Mucosa of gallbladder (tissue), 1 donor: ENCODE results near the gene ANO7. TPM values are rescaled to one million over a fixed set of nuclear protein-coding genes. Genes with fewer than 3 reads are reported as not detected.
"Not testable (repeated sequence)": the region's sequence is repeated elsewhere in the genome, so short reads cannot be mapped to it uniquely, and the experiment has no call there.

Experiments
- DNase-seq: peaks from one replicate; pipeline ENCODE4 v3.0.0-alpha.2; 2020; ENCODE audit warnings: low spot score
- total RNA-seq: library from RNA; stranded (reverse); gene quantifications from one replicate; pipeline ENCODE4 v1.2.1, GENCODE V29; 2021
- donor health status: DM: no; HTN: no; CAD: no.

Gene ANO7
- total RNA-seq, 1 donor from 2014 or later, result 2.7 TPM

- no peak for DNase-seq
These were observed 2.6 kb downstream of the ANO7 start for GRCh38 chr2:241191081-241191480.

- no peak for DNase-seq
These were observed 4.8 kb downstream of the ANO7 start for GRCh38 chr2:241193271-241193670.

DNA sequence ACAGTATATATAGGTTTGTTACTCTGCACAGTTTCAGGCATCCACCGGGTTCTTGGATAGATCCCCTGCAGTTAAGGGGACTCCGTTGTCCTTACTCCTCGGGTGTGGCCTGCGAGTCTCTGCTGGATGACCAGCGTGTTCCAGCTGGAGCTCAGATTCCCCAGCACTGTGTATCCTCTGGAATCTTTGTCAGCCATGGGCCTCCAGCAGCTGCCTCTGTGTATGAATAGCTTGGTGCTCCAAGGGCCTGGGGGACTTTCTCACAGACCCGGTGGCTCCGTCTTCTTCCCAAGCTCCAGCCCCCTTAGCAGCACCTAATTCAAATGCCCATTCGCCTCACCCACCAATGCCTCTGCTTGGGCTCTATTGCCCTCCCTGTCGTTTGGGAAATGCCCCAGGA, 6.3 kb downstream of the ANO7 start:
- DNase-seq, result no peak

DNA sequence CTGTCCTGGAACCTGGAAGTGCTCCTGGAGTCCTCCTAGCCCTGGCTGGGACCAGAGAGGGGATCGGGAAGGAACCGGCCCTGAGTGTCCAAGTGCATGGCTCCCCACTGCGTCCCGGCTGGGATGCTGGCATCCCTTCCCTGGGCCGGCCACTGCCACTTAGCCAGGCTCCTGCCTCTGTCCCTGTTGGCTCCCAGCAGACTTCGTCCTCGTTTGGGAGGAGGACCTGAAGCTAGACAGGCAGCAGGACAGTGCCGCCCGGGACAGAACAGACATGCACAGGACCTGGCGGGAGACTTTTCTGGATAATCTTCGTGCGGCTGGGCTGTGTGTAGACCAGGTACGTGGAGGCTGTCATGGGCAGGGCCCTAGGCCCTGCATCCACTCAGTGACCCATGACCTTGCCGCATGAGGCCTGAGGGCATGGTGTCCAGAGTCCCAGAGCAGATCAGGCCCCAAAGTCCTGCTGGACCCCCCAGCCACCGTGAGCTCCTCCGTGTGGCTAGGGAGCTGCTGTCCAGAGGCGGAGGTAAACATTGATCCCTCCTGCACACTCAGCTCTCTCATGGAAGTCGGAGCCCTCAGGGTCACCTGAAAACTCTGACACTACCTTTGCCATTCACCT, 7.1 kb downstream of the ANO7 start:
- no peak for DNase-seq

DNA sequence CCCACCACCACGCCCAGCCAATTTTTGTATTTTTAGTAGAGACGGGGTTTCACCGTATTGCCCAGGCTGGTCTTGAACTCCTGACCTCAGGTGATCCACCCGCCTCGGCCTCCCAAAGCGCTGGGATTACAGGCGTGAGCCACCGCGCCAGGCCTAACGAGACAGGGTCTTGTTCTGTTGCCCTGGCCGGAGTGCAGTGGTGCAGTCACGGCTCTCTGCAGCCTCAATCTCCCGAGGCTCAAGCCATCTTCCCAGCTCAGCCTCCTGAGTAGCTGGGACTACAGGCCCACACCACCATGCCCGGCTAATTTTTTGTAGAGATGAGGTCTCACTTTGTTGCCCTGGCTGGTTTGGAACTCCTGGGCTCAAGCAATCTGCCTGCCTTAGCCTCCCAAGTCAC, 8.8 kb downstream of the ANO7 start:
- DNase-seq, result not testable (repeated sequence)

DNA sequence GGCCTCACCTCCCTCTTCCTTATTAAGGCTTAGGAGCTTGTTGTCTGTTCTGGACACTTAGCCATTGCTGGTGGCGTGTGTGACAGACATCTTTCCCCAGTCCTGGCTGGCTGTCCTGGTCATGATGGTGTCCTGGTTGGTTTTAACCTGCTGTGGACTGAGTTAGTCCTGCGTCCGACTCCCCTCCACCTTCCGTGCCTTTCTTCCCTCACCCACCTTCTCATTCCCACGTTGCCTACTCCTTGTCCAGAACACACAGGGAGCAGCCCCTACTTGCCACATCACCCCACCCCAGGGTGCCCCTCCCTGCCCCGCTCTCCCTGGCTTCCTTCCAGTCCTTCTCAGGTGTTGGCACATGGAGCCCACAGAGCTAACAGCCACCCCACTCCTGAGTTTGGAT, 9.5 kb downstream of the ANO7 start:
- DNase-seq, result no peak

GRCh38 chr2:241198381-241199279, 10.2 kb downstream of the ANO7 start:
- DNase-seq, result no peak

- no peak for DNase-seq
These were observed 10.8 kb downstream of the ANO7 start for GRCh38 chr2:241199286-241199685.

DNA sequence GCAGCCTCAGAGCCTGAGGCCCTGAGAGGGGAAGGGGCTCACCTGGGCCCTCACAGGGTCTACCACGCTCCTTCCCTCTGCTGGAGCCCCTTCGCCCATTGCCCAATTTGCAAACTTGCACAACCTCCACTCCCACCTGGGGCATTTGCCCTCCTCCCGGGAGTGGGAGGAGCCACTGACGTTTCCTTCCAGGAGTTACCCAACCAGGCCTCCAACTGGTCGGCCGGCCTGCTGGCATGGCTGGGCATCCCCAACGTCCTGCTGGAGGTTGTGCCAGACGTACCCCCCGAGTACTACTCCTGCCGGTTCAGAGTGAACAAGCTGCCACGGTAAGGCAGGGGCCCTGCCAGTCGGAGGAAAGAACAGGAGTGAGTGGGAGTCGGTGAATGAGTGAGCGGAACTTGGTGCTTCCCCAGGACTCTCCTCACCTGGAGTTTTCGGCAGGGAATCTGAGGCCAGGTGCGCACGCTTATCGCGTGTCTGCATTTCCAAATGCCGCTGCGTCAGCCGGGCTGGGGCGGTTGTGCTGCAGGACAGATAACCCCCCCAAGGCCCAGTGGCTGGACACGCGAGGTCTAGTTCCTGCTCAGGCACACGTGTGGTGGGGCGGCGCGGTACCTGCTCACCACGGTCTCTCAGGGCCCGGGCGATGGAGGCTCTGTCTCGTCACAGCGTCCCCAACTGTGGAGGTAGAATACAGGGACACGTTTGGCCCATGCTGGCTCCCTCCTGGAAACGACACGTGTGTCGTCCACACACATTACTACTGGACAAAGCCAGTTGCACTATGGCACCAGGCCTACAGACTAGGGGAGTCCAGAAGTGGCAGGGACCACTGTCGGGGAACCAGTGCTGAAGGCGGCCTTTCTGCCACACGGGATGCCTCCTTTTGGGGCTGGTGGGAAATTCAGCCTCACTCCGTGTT, 11.7 kb downstream of the ANO7 start:
- DNase-seq, result no peak

- DNase-seq, result no peak
These were observed 12.4 kb downstream of the ANO7 start for GRCh38 chr2:241200822-241201395.

- DNase-seq, result no peak
These were observed 13.2 kb downstream of the ANO7 start for GRCh38 chr2:241201445-241202267.

GRCh38 chr2:241202268-241202585, 13.8 kb downstream of the ANO7 start:
- no peak for DNase-seq

DNA sequence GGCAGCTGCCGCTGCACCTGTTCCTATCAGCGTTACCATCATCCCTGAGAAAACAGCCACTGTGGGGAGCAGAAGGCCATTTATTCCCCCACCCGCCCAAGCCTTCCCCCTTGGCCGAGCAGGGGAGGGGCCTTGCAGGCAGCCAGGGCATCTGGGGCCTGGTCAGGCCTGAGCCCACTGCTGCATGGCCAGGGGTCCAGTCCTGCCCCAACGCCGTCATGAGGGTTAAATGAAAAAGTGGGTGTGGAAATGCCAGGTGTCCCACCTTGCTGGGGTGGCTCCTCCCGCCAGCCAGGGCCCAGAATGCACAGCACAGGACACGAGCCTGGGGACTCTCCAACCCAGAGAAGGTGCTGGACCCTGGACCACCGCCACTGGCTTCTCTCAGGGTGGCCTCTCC, 14.2 kb downstream of the ANO7 start:
- no peak for DNase-seq

GRCh38 chr2:241203218-241204009, 14.9 kb downstream of the ANO7 start:
- no peak for DNase-seq

DNA sequence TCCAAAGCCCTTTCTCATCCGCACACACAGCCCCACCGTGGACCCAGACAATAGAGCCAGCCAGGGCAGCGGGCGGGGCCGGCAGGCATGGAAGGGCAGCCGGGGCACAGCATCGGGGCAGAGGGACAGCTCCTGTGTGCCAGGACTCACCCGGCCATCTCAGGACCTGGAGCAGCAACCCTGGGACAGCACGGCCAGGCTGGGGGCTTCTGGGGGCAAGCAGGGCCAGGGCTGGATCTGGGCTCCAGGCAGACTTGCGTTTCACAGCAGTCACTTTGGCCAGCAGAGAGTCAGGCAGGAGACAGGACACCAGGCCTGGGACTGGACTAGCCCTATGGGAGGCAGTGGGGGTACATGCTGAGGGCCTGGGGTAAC, 15.5 kb downstream of the ANO7 start:
- DNase-seq, result no peak

DNA sequence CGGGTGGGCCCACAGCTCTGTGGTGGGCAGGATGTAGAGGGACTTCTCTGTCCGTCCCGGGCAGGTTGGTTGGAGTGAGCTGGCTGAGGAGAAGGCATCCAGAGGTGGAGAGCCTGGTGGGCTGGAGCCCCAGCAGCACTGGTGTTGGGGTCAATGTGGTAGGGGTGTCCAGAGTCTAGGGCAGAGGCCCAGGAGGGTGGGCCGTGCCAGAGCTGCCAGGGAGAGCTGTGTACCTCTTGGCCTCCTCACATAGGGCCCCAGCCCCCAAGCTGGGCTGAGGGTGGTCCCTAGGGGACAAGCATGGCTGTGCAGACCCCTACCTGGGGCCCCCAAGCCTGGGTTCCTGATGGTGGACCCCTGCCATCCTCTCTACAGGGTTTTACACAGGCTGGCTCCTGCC, 16.0 kb downstream of the ANO7 start:
- DNase-seq, result no peak

DNA sequence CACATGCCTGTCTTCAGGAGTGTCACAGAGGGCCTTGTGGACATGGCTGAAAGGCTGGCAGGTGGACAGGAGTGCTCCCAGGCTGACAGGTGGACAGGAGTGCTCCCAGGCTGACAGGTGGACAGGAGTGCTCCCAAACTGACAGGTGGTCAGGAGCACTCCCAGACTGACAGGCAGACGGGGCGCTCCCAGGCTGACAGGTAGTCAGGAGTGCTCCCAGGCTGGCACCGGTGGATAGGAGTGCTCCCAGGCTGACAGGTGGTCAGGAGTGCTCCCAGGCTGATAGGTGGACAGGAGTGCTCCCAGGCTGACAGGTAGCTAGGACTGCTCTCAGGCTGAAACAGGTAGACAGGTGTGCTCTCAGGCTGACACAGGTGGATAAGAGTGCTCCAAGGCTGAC, 16.6 kb downstream of the ANO7 start:
- DNase-seq, result no peak

DNA sequence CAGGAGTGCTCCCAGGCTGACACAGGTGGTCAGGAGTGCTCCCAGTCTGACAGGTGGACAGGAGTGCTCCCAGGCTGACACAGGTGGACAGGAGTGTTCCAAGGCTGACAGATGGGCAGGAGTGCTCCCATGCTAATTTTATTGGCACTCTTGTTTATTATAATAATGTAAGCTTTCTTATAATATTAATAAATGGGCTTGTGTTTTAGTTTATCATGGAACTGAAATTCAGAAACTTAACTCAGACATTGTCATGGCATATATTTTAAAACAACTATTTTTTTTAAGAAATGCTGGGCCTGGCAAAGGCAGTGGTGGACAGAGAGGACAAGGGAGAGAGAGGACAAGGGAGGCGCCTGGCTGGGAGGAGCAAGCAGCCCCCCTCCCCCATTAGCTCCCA, 18.7 kb downstream of the ANO7 start:
- no peak for DNase-seq

DNA sequence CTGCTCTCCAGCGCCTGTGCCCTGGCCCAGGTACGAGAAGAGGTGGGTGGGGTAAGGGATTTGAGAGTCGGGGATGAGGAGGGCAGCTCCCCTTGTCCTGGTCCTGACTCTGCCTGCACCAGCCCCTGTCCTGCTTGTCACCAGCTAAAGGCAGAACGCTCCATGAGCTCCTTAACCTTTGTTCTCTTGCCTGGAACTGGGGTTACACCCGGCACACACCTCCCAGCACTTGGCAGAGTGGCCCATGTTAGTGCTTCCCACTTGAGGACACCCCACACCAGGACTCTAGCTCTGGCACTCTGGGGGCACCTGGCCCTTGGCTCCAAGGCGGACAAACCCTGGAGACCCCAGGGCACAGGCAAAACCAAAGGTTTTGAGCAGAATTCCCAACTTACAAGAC, 19.2 kb downstream of the ANO7 start:
- no peak for DNase-seq

GRCh38 chr2:241208058-241208457, 19.6 kb downstream of the ANO7 start:
- DNase-seq, result no peak
